ENCODE results near the gene PRKX.
"Not testable (repeated sequence)": the region's sequence is repeated elsewhere in the genome, so short reads cannot be mapped to it uniquely, and the experiment has no call there.

PRKX gene

GRCh38 chrX:3711331-3711917, 2.0 kb downstream of the PRKX start:
- DNase-seq (ENCODE audit: low read depth) = no peak

- DNase-seq (ENCODE audit: low read depth) = not testable (repeated sequence)
Observed at GRCh38 chrX:3707673-3708274, 5.7 kb downstream of the PRKX start.

GRCh38 chrX:3706481-3706880, 7.0 kb downstream of the PRKX start:
- DNase-seq (ENCODE audit: low read depth) = no peak

- not testable (repeated sequence) for DNase-seq (ENCODE audit: low read depth)
Observed at GRCh38 chrX:3703251-3703650, 10.2 kb downstream of the PRKX start.

GRCh38 chrX:3702095-3702494, 11.4 kb downstream of the PRKX start:
- DNase-seq (ENCODE audit: low read depth) = not testable (repeated sequence)

GRCh38 chrX:3701445-3701928, 12.0 kb downstream of the PRKX start:
- DNase-seq (ENCODE audit: low read depth) = not testable (repeated sequence)

GRCh38 chrX:3699821-3700381, 13.5 kb downstream of the PRKX start:
- DNase-seq (ENCODE audit: low read depth) = no peak

GRCh38 chrX:3697701-3698279, 15.7 kb downstream of the PRKX start:
- no peak for DNase-seq (ENCODE audit: low read depth)

GRCh38 chrX:3697220-3697684, 16.2 kb downstream of the PRKX start:
- DNase-seq (ENCODE audit: low read depth) = no peak

GRCh38 chrX:3695536-3695935, 17.9 kb downstream of the PRKX start:
- no peak for DNase-seq (ENCODE audit: low read depth)

- DNase-seq (ENCODE audit: low read depth) = no peak
Observed at GRCh38 chrX:3690140-3690539, 23.3 kb downstream of the PRKX start.

- DNase-seq (ENCODE audit: low read depth) = not testable (repeated sequence)
Observed at GRCh38 chrX:3683236-3683635, 30.2 kb downstream of the PRKX start.

GRCh38 chrX:3680459-3680858, 33.0 kb downstream of the PRKX start:
- no peak for DNase-seq (ENCODE audit: low read depth)

- DNase-seq (ENCODE audit: low read depth) = no peak
Observed at GRCh38 chrX:3679669-3680068, 33.8 kb downstream of the PRKX start.

- DNase-seq (ENCODE audit: low read depth) = no peak
Observed at GRCh38 chrX:3678328-3678727, 35.1 kb downstream of the PRKX start.

GRCh38 chrX:3674881-3675280, 38.6 kb downstream of the PRKX start:
- DNase-seq (ENCODE audit: low read depth) = no peak

GRCh38 chrX:3669841-3670475, 43.5 kb downstream of the PRKX start:
- DNase-seq (ENCODE audit: low read depth) = no peak

- no peak for DNase-seq (ENCODE audit: low read depth)
Observed at GRCh38 chrX:3666975-3667374, 46.5 kb downstream of the PRKX start.

GRCh38 chrX:3664921-3665320, 48.5 kb downstream of the PRKX start:
- no peak for DNase-seq (ENCODE audit: low read depth)

GRCh38 chrX:3663576-3664250, 49.7 kb downstream of the PRKX start:
- not testable (repeated sequence) for DNase-seq (ENCODE audit: low read depth)

- no peak for DNase-seq (ENCODE audit: low read depth)
Observed at GRCh38 chrX:3659761-3660160, 53.7 kb downstream of the PRKX start.

GRCh38 chrX:3655181-3655580, 58.3 kb downstream of the PRKX start:
- DNase-seq (ENCODE audit: low read depth) = no peak
